Left lung (tissue), 10 donors: ENCODE measurements around the gene LRRC74B. TPM values are rescaled to one million over a fixed set of nuclear protein-coding genes. Genes with fewer than 3 reads are reported as not detected.
"Not testable (repeated sequence)": the region's sequence is repeated elsewhere in the genome, so short reads cannot be mapped to it uniquely, and the experiment has no call there.

ENCODE experiments used
- ATAC-seq: fragments of 200-7000 bp; cut with Tn5 transposase; one replicate; pipeline ENCODE4 v1.9.1; 2020; ENCODE audit warnings: moderate library complexity
- DNase-seq, 4 donors: peaks; one replicate each; pipeline ENCODE4 v3.0.0-alpha.2; 2013 to 2020
- H3K27ac ChIP-seq, 2 donors: fragments of 200-600 bp; sonication (generic) in 1 of 2; one replicate each; pipeline versions ENCODE4 v1.5.0 to v1.8.0; 2020 to 2021
- H3K27me3 ChIP-seq, 2 donors: fragments of 200-600 bp; sonication (generic) in 1 of 2; one replicate each; pipeline versions ENCODE4 v1.5.0 to v1.8.0; 2020 to 2021
- H3K36me3 ChIP-seq, 2 donors: fragments of 200-600 bp; sonication (generic) in 1 of 2; one replicate each; pipeline versions ENCODE4 v1.5.0 to v1.8.0; 2020 to 2021
- H3K4me1 ChIP-seq, 2 donors: fragments of 200-600 bp; one replicate each; pipeline ENCODE4 v1.8.0; 2021
- H3K4me3 ChIP-seq, 2 donors: fragments of 200-600 bp; sonication (generic) in 1 of 2; one replicate each; pipeline versions ENCODE4 v1.5.0 to v1.8.0; 2020 to 2021; ENCODE audit warnings: mild to moderate bottlenecking in 1 of 2
- H3K9me3 ChIP-seq, 2 donors: fragments of 200-600 bp; sonication (generic) in 1 of 2; one replicate each; pipeline versions ENCODE4 v1.5.0 to v1.8.0; 2020 to 2021
- intact Hi-C, 2 donors: fragments of 100-400 bp; cut with DNase I; formaldehyde crosslinking; loops; one replicate each; pipeline versions ENCODE4 v1.11.2 to v1.14.2; 2022
- polyA plus RNA-seq, 6 donors: library from polyadenylated mRNA; unstranded; fragments of 120-200 nt; gene quantifications; one replicate each; pipeline ENCODE4 v1.2.1, GENCODE V29; 2013; ENCODE audit not compliant: insufficient read length in 6 of 6
- total RNA-seq, 2 donors: library from RNA; stranded (reverse); fragmentation: NEBNext Ultra II Directional; extraction: Animal tissue kit (Norgen Biotek cat#: 25700); gene quantifications; one replicate each; pipeline ENCODE4 v1.2.1, GENCODE V29; 2021
- TF ChIP-seq, protein P1 (sequence below), 2 donors: fragments of 200-600 bp; sonication (generic) in 1 of 2; IDR thresholded peaks; one replicate each; pipeline versions ENCODE4 v1.5.0 to v1.8.0; 2021; ENCODE audit warnings: antibody characterized with exemption in 2 of 2
- donor health status: DM: no; HTN: yes; CAD: no.
- donor health status: DM: no; HTN: no; CAD: no.

LRRC74B gene
- total and polyA plus RNA-seq, 8 donors, result 0.31 to 2.2 (median 1.2) TPM; not detected in 1

DNA sequence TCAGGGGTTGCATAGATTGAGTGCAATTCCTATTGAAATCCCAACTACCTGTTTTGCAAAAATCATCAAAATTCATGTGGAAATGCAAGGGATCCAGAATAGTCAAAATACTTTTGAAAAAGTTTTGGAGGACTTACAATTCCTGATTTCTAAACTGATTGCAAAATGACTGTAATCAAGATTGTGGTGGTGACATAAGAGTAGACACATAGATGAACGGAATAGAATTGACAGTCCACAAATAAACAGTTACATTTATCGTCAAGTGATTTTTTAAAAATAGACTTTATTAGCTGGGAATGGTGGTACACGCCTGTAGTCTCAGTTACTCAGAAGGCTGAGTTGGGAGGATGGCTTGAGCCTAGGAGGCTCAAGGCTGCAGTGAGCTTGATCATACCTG lies 10.8 kb upstream of the LRRC74B start:
- DNase-seq (no peak), ATAC-seq (no peak)
- H3K4me3 ChIP-seq, result no peak overlapping the region
- H3K36me3 ChIP-seq, result no peaks in the 10 kb centered on the region
- intact Hi-C loops, result no loop called here
- H3K4me1 ChIP-seq, result peaks cover 5 to 6% of the 10 kb centered on the region in 2 donors
- H3K9me3 ChIP-seq, result no peaks in the 10 kb centered on the region
- TF ChIP-seq, protein P1, sequence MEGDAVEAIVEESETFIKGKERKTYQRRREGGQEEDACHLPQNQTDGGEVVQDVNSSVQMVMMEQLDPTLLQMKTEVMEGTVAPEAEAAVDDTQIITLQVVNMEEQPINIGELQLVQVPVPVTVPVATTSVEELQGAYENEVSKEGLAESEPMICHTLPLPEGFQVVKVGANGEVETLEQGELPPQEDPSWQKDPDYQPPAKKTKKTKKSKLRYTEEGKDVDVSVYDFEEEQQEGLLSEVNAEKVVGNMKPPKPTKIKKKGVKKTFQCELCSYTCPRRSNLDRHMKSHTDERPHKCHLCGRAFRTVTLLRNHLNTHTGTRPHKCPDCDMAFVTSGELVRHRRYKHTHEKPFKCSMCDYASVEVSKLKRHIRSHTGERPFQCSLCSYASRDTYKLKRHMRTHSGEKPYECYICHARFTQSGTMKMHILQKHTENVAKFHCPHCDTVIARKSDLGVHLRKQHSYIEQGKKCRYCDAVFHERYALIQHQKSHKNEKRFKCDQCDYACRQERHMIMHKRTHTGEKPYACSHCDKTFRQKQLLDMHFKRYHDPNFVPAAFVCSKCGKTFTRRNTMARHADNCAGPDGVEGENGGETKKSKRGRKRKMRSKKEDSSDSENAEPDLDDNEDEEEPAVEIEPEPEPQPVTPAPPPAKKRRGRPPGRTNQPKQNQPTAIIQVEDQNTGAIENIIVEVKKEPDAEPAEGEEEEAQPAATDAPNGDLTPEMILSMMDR (IDR thresholded peaks at IDR 0.05), result no peak
- no peak overlapping the region for H3K27ac ChIP-seq
- H3K27me3 ChIP-seq, result peaks cover 4 to 38% of the 10 kb centered on the region in 2 donors

DNA sequence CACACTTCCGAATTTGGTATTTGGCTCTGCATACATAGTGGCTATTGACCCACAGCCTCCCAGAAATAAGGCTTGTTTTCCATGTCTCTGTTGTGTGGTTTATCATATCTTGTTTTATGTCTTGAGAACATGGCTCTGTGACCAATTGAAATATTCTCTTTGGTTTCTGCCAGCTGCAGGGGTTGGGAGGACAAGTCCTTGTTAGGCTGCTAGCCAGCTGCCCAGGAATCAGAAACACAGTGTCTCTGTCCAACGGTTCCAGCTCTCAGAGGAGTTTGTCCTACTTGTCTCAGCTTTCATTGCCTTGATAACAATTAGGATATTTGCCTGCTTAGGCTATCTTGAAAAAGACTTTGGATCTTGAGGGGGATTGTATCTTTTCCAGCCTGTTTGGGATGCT lies 7.3 kb upstream of the LRRC74B start:
- Histone ChIP-seq H3K4me1 (no peaks in the 10 kb centered on the region), H3K36me3 (no peaks in the 10 kb centered on the region), H3K4me3 (no peak overlapping the region), H3K27ac (no peak overlapping the region), H3K9me3 (no peaks in the 10 kb centered on the region), H3K27me3 (peaks cover 0 to 15% of the 10 kb centered on the region in 2 donors)
- ATAC-seq (no peak), DNase-seq (peak in 1 of 4 donors; percentile 33)
- TF ChIP-seq, protein P1 (IDR thresholded peaks at IDR 0.05), result no peak
- intact Hi-C loops, result no loop called here

DNA sequence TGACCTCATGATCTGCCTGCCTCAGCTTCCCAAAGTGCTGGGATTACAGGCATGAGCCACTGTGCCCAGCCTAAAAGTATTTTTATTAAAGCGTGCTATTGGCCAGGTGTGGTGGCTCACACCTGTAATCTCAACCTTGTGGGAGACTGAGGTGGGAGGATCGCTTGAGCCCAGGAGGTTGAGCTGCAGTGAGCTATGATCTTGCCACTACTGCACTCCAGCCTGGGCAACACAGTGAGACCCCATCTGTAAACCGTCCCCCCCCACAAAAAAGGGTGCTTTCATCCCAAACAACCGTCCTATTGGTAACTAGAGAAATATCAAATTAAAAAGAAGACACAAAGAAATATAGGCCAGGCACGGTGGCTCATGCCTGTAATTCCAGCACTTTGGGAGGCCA lies 6.6 kb upstream of the LRRC74B start:
- H3K27ac ChIP-seq, ATAC-seq, DNase-seq, H3K9me3 ChIP-seq, intact Hi-C loops, H3K36me3 ChIP-seq, H3K4me3 ChIP-seq, H3K4me1 ChIP-seq: not testable (repeated sequence)
- H3K27me3 ChIP-seq, result peaks cover 0 to 17% of the 10 kb centered on the region in 2 donors

DNA sequence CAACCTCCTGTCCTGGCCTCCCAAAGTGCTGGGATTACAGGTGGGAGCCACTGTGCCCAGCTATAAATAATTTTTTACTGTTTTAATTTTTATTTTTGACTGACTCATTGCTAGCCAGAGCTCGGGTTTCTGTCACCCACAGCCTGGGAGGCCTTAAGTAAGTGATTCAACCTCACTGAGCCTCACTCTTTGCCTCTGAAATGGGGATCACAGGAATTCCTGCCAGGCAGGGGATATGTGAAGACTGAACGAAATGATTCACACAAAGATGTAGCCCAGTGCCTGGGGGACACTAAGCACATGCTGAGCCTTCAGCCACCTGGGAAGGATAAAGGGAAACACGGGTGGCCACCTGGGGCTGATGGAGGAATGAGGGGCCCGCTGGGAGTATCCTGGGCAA lies 3.8 kb upstream of the LRRC74B start:
- no peak overlapping the region for H3K27ac ChIP-seq
- H3K4me3 ChIP-seq, result no peak overlapping the region
- peaks cover 0 to 34% of the 10 kb centered on the region in 2 donors for H3K27me3 ChIP-seq
- intact Hi-C loops, result no loop called here
- H3K36me3 ChIP-seq, result no peaks in the 10 kb centered on the region
- no peak for ATAC-seq
- no peak for DNase-seq
- H3K4me1 ChIP-seq, result peaks cover 7 to 13% of the 10 kb centered on the region in 2 donors
- no peaks in the 10 kb centered on the region for H3K9me3 ChIP-seq
- TF ChIP-seq, protein P1 (IDR thresholded peaks at IDR 0.05), result no peak

DNA sequence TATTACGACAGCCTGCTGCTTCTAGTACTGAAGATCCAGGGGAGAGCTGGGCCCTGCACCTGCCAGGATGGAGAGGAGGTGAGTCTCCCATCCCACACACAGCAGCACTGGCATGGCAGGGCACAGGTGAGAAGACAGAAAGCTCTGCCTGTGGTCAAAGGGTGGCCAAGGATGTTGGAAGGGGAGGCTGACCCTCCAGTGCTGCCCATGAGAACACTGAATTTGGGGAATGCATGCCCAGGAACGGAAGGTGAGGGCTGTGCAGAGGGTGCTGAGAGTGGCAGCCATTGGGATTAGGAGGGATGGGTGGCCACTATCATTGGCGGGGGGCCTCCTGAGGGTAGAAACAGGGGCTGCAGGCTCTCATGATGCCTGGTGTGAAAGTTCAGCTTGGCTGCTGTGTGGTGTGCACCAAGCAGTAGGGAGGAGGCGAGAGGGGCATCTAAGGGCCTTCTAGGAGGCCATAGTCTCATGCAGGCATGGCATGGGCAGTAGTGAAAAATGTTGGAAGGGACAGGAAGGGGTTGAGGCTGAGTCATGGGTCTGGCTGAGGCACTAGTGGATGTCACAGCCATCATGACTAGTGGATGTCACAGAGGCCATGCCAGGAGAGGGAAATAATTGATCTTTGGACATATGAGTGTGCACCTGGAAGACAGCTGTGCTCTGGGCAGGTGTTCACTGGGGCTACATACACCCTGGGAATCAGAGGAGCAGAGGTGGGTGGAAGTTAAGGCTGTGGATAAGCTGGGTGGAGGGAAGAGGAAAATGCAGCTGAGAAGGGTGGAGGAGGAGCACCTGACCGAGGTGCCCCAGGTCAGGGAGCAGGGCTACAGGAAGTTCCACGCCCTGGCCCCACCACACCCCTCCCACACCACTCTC lies 2.5 kb upstream of the LRRC74B start:
- no peaks in the 10 kb centered on the region for H3K9me3 ChIP-seq
- H3K4me1 ChIP-seq, result peaks cover 7 to 13% of the 10 kb centered on the region in 2 donors
- no peaks in the 10 kb centered on the region for H3K36me3 ChIP-seq
- intact Hi-C loops, result no loop called here
- no peak overlapping the region for H3K4me3 ChIP-seq
- H3K27ac ChIP-seq, result no peak overlapping the region
- peaks cover 0 to 34% of the 10 kb centered on the region in 2 donors for H3K27me3 ChIP-seq
- TF ChIP-seq, protein P1 (IDR thresholded peaks at IDR 0.05), result no peak
- DNase-seq, result peak in 1 of 4 donors; percentile 20
- ATAC-seq, result no peak
